HG02884 (cell line): Measurements from ENCODE around the gene ACER2.

Experiments used
- ATAC-seq: cut with Tn5 transposase; IDR thresholded peaks from one replicate; pipeline ENCODE4 v1.9.1; 2021; ENCODE audit warnings: mild to moderate bottlenecking, moderate library complexity; ENCODE audit not compliant: unreplicated experiment

The ACER2 gene

DNA sequence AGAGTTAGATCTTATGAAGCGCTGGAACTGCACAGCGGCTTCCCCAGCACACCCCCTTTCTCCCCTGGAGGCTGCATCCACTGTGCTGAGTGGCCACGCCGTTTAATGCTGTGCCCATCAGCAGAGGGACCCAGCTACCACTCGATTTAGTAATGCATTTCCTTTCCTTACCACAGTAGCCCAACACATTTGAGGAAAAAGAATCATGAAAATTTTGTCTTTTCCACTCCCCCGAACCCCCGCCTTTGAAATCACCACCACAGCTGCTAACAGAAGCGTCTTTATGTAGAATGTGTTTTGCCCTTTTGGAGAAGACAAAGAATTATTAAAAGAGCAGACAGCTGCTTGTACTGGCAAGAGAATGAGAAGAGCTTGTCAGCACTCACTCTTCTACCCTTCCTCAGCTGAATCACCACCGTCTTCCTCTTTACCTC lies 73.2 kb downstream of the ACER2 start:
- no peak for ATAC-seq

DNA sequence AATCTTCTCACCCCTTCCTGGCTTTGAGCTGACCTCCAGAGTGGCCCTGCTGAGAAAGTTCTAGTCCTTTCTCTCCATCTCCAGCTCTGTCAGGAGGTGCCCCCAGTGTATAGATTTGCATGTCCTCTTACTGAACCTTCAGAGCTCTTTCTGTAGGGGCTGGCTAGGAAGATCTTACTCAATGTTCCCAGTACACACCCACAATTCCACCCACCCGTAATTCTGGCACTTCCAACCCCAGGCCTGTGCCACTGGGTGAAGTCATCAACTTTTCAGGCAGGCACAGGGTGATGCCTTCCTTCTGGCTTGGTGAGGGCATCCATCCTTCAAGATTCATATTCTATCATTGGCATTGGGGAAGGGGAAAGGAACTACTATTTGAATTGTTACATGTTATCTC lies 75.9 kb downstream of the ACER2 start:
- no peak for ATAC-seq

DNA sequence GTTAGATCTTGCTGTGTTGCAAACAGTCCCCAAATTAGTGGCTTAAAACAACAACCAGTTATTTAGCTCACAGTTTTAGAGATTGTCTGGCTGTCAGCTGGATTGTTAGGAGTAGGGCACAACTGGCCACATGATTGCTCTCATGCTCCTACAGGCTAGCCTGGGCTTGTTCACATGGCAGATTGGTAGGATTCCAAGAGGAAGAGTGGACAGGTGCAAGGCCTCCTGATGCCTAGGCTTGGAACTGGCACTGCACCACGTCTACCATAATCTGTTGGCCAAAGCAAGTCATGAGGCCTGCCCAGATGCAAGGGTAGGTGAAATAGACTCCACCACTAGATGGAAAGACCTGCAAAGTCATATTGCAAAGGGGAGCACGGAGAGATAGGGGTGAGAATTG lies 76.4 kb downstream of the ACER2 start:
- ATAC-seq: no peak

DNA sequence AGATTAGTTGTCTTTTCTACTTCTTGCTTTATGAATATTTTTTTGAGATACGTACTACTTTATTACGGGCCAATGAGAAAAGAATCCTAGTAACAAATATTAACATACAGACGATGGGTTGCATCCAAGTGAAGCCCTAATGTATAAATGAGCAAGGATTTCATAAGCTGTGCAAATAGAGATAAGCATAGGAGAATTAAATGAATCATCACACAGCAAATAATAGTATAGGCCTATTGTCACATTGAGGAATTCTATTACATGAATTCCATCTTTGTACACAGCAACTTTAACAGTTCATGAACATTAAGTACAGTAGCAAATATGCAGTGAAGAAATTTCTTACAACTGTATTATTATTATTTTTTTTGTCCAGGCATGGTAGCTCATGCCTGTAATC lies 78.0 kb downstream of the ACER2 start:
- no peak for ATAC-seq

DNA sequence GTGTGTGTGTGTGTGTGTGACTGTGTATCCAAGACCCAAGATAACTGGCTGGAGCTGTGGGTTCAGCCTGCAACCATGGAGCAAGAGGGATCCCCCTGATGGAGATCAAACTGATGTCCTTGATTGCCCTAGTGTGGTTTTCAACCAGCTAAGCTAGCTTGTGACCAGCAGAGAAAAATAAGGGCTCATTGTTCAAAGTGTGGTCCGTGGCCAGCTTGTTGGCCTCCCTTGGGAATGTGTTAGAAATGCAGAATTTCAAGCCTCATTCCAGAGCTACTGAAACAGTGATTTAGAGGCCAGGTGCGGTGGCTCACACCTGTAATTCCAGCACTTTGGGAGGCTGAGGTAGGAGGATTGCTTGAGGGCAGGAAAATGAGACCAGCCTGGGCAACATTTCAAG lies 79.9 kb downstream of the ACER2 start:
- no peak for ATAC-seq

DNA sequence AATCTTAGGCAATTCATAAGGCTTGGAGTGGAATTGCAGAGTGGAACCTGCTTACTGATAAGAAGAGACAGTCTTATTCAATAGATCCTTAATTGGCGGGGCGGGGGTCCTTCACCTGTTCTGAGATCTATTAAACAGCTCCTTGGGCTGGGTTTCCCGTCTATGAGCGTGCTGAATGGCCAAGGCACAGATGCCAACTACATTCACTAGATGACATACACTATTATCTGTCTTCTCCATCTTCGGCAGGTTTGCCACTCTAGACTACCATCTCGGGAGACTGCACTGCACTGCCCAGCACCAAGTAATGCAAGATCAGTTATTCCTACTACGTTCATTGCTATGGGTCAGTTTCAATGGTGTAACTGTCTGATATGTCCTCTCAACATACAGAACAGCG lies 81.5 kb downstream of the ACER2 start:
- ATAC-seq: no peak

DNA sequence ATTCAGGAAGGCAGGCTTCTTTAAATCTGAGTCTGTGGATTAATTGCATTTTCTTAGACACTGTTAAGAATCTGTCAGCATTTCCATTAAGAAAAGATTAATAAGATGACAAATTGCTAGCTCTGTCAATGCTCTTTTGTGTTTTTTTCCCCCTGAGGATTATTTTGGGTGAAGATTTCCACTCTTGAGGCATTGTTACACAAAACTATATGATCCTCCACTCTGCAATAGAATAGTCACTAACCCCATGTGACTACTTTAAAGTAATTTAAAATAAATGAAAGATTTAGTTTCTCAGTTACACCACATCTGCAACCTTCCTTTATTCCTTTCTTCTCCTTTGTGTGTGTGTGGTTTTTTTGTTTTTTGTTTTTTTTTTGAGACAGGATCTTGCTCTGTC lies 82.0 kb downstream of the ACER2 start:
- no peak for ATAC-seq

DNA sequence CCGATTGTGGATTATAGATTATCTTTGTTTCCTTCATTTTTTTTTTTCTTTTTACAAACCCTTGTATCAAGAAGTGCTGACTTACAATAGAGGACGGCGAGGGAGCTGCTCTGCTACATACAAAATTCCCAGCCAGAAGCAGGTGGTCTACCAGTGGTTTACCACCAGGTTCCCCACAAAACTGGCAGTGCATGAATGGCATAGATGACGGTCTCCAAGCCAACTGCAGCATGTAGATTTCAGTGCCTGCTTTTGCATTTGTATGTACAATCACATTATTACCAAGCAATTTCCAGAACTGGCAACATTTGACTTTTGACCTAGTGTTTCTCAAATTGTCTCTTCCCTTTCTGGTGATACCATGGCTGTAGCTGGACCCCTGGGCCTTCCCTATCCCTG lies 84.0 kb downstream of the ACER2 start:
- ATAC-seq: no peak

DNA sequence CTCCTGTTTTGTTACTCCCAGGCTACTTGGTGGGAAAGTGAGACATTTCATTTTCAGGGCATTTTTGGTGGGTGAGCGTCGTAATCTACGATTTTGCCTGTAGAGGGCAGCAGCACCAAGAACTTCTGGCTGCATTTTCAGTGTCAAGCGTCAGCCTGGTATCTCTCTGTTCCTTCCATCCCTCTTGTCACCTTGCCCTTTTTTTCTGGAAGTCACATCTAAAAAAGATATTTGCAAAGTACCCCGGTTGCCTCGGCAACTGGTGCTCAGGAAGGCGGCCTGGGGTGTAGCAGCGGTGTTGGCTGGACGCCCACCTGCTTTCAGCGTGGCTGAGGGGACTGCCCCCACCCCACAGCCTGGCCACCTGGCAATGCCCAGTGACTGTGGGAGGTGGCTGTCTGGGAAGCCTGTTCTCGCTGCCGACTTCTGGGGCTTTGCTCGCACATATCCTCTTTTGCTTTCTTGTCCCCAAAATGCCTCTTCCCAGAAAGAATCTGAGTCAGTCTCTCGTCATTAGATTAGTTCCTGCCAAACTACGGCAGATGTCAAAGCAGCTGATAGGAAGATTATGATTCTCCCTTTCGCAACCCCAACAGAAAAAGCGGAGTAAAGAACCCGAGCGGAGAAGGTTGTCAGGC lies 84.5 kb downstream of the ACER2 start:
- peak; percentile 75 for ATAC-seq

DNA sequence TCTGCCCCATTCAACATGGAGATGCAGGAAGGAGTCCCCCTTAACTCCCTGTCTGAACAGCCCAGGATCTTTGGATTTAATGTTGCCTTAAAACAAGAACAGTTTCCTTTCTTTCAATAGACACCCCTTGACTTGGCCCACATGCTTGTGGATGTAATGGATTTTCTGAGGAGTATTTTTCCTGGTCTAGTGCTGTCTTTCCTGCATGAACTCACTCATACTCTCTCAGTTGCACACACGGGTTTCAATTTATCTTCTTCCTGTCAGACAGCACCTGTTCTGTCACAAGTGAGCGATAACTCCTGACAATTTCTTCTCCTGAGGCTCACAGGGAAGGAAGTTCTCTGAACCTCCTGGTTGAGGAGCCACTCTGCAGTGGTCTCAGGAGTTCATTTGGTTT lies 85.1 kb downstream of the ACER2 start:
- no peak for ATAC-seq

DNA sequence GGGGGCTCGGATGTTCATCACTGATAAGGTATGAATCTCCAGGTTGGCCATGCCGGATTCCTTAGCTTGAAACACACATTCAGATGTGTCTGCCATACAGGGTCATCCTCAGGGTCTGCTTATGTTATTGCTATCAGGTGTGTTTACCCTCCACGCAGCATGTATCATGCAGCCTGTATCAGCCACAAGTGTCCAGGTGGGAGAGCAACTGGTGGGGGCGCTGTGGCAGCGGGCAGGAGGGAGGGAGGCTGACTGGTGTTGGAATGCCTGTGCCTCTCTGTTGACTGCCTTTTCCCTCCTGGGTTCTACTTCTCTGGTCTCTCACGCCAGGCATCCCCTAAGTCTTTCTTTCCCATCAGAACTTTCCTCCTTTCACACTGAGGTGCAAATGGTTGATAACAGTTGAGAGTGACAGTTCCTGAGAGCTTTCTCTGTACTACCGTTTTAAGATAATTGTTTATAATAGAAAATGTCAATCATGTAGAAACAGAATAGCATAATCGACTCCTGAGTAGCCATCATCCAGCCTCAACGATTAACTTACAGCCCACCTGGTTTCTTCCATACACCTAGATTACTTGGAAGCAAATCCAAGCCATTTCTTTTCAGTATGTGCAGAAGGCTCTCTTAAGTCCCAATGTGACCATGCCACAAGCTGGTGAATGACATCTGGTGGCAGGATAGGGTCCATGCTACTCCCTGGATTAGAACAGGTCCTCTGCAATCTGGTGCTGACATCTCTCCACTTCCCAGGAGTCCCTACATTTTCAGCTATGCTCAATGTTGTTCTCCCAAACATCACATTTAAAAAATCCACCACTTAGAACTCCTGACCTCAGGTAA lies 86.6 kb downstream of the ACER2 start:
- no peak for ATAC-seq

DNA sequence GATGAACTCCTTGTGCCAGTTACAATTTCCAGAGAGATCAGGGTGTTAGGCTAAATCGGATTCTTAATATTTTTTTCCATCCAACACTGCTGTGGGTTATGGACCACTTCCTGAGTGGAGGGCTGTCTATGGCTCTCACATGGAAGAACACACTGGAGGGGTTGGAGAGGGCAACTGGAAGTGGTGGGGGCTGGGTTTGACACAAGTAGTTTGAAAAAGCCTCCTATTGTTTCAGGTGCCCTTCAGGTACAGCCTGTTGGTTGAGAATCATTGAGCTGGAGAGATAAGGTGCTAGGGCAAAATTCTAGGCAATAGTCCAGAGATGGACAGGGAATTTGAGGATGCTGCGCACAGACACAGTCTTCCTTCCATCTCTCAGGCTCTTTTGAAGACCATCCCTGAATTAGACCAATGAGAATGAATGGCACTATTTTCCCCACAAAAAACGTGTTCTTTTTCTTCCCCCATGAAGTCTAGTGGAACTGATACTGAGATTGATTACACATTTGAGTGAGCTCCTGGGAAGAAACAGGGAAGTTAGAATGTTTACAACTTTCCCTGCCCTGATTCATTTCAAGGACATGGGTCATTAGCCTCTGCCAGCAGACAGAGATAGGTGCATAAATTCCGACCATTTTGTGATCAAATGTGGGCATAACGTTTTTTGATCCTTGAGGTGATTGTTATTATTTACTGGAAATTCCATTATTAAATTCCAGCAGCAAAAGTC lies 87.7 kb downstream of the ACER2 start:
- ATAC-seq: no peak

DNA sequence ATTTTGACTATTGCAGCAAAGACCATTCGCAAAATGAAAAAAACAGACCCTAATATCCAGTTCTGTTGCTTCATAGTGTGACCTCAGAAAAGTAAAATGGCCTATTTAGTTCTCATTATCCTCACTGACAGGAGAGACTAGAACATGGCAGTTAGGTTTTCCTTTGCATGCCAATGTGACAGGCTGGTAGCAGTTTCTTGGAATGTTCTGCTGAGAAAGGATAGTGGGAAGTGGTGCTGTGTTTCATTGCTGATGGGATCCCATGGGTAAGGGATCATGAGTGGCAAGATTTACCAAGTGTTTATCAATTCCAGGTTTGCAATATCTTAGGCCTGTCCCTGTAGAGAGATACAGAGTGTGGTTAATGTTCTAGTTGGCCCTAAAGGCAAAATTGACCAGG lies 88.5 kb downstream of the ACER2 start:
- ATAC-seq: no peak

DNA sequence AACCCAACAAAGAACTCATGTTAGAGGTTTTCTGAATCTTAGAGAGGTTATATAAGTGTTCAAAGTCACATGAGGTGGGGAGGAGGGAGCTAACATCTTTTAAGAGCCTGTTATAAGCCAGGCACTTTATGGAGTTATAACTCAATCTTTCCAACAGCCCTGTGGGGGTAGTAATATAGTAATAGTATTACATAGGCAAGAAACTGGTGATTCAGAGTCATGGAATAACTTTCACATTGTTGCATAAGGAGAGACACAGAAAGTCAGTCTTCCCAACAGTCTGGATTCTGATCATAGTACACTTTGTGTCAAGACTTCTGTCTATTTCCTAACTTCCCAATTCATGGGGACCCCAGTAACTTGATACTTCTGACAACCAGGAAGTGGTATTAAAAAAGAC lies 89.2 kb downstream of the ACER2 start:
- ATAC-seq: no peak
